ENCODE results near the gene NPTN.
"Not testable (repeated sequence)": the region's sequence is repeated elsewhere in the genome, so short reads cannot be mapped to it uniquely, and the experiment has no call there.

DNA sequence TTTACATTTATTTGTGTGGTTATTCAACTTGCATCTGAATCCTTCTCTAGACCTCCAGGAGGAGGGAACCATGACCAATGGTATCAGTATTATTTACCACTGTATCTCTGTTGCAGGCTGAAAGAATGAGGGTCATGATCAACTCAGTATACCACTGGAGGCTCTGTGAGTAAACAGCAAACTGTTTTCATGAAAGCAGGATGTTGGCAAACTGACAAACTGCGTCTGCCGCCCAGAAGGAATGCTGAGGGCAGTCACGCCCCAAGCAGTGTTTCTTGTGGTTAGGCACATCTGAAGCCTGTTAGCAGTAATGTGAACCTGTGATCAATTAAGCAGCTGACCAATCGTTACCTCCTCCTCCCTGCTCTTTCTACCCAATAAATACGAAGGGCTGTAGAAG, 6.3 kb upstream of the NPTN start:
- not testable (repeated sequence) for TF ChIP-seq EZH2 (IDR thresholded peaks at IDR 0.05; ENCODE audit: low read depth, unreplicated experiment); EZH2phosphoT487 (IDR thresholded peaks at IDR 0.05; ENCODE audit: unreplicated experiment)
- TF ChIP-seq, protein P1, sequence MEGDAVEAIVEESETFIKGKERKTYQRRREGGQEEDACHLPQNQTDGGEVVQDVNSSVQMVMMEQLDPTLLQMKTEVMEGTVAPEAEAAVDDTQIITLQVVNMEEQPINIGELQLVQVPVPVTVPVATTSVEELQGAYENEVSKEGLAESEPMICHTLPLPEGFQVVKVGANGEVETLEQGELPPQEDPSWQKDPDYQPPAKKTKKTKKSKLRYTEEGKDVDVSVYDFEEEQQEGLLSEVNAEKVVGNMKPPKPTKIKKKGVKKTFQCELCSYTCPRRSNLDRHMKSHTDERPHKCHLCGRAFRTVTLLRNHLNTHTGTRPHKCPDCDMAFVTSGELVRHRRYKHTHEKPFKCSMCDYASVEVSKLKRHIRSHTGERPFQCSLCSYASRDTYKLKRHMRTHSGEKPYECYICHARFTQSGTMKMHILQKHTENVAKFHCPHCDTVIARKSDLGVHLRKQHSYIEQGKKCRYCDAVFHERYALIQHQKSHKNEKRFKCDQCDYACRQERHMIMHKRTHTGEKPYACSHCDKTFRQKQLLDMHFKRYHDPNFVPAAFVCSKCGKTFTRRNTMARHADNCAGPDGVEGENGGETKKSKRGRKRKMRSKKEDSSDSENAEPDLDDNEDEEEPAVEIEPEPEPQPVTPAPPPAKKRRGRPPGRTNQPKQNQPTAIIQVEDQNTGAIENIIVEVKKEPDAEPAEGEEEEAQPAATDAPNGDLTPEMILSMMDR (conservative IDR thresholded peaks at IDR 0.05; ENCODE audit: low read depth in 2 of 2): not testable (repeated sequence)
- TF ChIP-seq, protein P2, sequence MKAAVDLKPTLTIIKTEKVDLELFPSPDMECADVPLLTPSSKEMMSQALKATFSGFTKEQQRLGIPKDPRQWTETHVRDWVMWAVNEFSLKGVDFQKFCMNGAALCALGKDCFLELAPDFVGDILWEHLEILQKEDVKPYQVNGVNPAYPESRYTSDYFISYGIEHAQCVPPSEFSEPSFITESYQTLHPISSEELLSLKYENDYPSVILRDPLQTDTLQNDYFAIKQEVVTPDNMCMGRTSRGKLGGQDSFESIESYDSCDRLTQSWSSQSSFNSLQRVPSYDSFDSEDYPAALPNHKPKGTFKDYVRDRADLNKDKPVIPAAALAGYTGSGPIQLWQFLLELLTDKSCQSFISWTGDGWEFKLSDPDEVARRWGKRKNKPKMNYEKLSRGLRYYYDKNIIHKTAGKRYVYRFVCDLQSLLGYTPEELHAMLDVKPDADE (IDR thresholded peaks at IDR 0.05): not testable (repeated sequence)

Measured in GM23338 (cell line).